ENCODE data around the gene SETD9. TPM values are rescaled to one million over a fixed set of nuclear protein-coding genes. Genes with fewer than 3 reads are reported as not detected.

SETD9 gene
- total and polyA plus RNA-seq, 4 donors: 3.1 to 10.1 (median 6.1) TPM

DNA sequence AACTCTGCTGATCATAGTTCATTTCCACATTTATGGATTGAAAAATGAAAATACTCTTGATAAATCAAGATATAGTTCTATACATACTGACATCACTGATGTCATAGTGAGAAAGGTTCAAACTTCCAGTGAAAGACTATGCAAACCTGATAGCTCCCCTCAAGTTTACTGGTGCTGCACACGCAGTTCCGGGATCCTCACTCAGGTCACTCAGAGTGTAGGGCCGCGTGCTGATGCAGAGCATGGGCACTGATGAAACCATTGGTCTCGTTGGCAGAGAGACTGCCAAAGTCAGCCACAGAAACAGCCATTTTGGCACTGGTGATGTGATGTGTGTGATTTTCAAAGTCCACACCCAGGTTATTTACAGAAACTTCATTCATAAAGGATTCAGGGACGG is 13.5 kb downstream of the SETD9 start:
- Histone ChIP-seq H3K27me3 (ENCODE audit: control insufficient read depth in 4 of 4, insufficient read depth in 4 of 4, low read length in 3 of 4) (no peaks in the 10 kb centered on the region), H3K36me3 (ENCODE audit: control insufficient read depth in 4 of 4, insufficient read depth in 3 of 4, low read depth in 1 of 4, low read length in 3 of 4) (peaks cover 5 to 36% (median 30%) of the 10 kb centered on the region in 4 donors)
- 96% methylated on average over 6 of the region's 6 CpGs for WGBS

DNA sequence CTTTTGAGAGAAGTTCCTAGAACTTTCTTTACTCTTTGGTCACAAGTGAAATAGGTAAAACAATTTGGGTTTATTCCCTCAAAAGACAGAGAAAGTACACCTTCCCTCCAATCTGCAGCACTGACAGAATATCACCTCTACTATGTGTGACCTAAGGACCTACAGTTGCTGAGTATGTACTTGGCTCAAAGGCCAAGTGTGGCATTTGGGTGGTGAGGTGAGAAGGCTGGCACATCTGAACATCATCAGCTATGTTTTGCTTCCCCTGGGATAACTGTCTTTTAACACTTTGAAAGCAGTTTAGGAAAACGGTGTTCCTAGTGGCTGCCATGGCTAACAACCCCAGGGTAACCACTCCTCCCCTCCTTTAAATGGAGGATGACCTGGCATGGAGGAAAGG is 24.9 kb downstream of the SETD9 start:
- H3K9me3 ChIP-seq (ENCODE audit: control insufficient read depth in 4 of 4, low read length in 3 of 4): no peaks in the 10 kb centered on the region
- no peak overlapping the region for H3K27ac ChIP-seq (ENCODE audit: low read depth in 1 of 2, low read length in 2 of 2)
- H3K9ac ChIP-seq (ENCODE audit: low read depth in 1 of 2, low read length in 2 of 2): no peak overlapping the region
- no peak overlapping the region for H3K4me3 ChIP-seq (ENCODE audit: low read depth in 1 of 3, low read length in 3 of 3)
- 92% methylated on average over 1 of the region's 1 CpG for WGBS
- H3K4me1 ChIP-seq (ENCODE audit: control insufficient read depth in 4 of 4, insufficient read depth in 4 of 4, low read length in 3 of 4): peaks cover 0 to 8% (median 2%) of the 10 kb centered on the region in 4 donors
- peaks cover 5 to 65% (median 48%) of the 10 kb centered on the region in 4 donors for H3K36me3 ChIP-seq (ENCODE audit: control insufficient read depth in 4 of 4, insufficient read depth in 3 of 4, low read depth in 1 of 4, low read length in 3 of 4)
- TF ChIP-seq, protein P1, sequence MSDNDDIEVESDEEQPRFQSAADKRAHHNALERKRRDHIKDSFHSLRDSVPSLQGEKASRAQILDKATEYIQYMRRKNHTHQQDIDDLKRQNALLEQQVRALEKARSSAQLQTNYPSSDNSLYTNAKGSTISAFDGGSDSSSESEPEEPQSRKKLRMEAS (IDR thresholded peaks at IDR 0.05): no peak
- TF ChIP-seq FOXA1 (IDR thresholded peaks at IDR 0.05): no peak
- TF ChIP-seq, protein P2, sequence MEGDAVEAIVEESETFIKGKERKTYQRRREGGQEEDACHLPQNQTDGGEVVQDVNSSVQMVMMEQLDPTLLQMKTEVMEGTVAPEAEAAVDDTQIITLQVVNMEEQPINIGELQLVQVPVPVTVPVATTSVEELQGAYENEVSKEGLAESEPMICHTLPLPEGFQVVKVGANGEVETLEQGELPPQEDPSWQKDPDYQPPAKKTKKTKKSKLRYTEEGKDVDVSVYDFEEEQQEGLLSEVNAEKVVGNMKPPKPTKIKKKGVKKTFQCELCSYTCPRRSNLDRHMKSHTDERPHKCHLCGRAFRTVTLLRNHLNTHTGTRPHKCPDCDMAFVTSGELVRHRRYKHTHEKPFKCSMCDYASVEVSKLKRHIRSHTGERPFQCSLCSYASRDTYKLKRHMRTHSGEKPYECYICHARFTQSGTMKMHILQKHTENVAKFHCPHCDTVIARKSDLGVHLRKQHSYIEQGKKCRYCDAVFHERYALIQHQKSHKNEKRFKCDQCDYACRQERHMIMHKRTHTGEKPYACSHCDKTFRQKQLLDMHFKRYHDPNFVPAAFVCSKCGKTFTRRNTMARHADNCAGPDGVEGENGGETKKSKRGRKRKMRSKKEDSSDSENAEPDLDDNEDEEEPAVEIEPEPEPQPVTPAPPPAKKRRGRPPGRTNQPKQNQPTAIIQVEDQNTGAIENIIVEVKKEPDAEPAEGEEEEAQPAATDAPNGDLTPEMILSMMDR (IDR thresholded peaks at IDR 0.05; ENCODE audit: low read depth, low read length, missing input control): no peak
- TF ChIP-seq HNF4A (conservative IDR thresholded peaks at IDR 0.05): no peak
- no peak for TF ChIP-seq GABPA (IDR thresholded peaks at IDR 0.05 in 1 of 2, conservative IDR thresholded peaks at IDR 0.05 in 1 of 2)
- TF ChIP-seq TAF1 (conservative IDR thresholded peaks at IDR 0.05): no peak
- TF ChIP-seq EGR1 (IDR thresholded peaks at IDR 0.05; ENCODE audit: low read depth in 2 of 2): no peak
- TF ChIP-seq NR2F2 (IDR thresholded peaks at IDR 0.05): no peak
- no peak for TF ChIP-seq RAD21 (IDR thresholded peaks at IDR 0.05)
- TF ChIP-seq JUND (IDR thresholded peaks at IDR 0.05): no peak
- TF ChIP-seq FOXA2 (IDR thresholded peaks at IDR 0.05): no peak
- TF ChIP-seq YY1 (IDR thresholded peaks at IDR 0.05): no peak
- TF ChIP-seq, protein P3, sequence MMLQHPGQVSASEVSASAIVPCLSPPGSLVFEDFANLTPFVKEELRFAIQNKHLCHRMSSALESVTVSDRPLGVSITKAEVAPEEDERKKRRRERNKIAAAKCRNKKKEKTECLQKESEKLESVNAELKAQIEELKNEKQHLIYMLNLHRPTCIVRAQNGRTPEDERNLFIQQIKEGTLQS (IDR thresholded peaks at IDR 0.05): no peak
- TF ChIP-seq HNF4G (IDR thresholded peaks at IDR 0.05): no peak
- no peak for TF ChIP-seq RXRA (IDR thresholded peaks at IDR 0.05)
- H3K27me3 ChIP-seq (ENCODE audit: control insufficient read depth in 4 of 4, insufficient read depth in 4 of 4, low read length in 3 of 4): no peaks in the 10 kb centered on the region
- DNase-seq (ENCODE audit: low spot score): no peak

More for the DNA sequence above, 13.5 kb downstream of the SETD9 start:
- TF ChIP-seq GABPA (IDR thresholded peaks at IDR 0.05 in 1 of 2, conservative IDR thresholded peaks at IDR 0.05 in 1 of 2): no peak
- no peak for TF ChIP-seq HNF4G (IDR thresholded peaks at IDR 0.05)
- TF ChIP-seq, protein P4, sequence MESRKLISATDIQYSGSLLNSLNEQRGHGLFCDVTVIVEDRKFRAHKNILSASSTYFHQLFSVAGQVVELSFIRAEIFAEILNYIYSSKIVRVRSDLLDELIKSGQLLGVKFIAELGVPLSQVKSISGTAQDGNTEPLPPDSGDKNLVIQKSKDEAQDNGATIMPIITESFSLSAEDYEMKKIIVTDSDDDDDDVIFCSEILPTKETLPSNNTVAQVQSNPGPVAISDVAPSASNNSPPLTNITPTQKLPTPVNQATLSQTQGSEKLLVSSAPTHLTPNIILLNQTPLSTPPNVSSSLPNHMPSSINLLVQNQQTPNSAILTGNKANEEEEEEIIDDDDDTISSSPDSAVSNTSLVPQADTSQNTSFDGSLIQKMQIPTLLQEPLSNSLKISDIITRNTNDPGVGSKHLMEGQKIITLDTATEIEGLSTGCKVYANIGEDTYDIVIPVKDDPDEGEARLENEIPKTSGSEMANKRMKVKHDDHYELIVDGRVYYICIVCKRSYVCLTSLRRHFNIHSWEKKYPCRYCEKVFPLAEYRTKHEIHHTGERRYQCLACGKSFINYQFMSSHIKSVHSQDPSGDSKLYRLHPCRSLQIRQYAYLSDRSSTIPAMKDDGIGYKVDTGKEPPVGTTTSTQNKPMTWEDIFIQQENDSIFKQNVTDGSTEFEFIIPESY (IDR thresholded peaks at IDR 0.05): no peak
- no peak for TF ChIP-seq RXRA (IDR thresholded peaks at IDR 0.05)
- TF ChIP-seq FOXA2 (IDR thresholded peaks at IDR 0.05): no peak
- TF ChIP-seq NR2F2 (IDR thresholded peaks at IDR 0.05): no peak
- TF ChIP-seq, protein P5, sequence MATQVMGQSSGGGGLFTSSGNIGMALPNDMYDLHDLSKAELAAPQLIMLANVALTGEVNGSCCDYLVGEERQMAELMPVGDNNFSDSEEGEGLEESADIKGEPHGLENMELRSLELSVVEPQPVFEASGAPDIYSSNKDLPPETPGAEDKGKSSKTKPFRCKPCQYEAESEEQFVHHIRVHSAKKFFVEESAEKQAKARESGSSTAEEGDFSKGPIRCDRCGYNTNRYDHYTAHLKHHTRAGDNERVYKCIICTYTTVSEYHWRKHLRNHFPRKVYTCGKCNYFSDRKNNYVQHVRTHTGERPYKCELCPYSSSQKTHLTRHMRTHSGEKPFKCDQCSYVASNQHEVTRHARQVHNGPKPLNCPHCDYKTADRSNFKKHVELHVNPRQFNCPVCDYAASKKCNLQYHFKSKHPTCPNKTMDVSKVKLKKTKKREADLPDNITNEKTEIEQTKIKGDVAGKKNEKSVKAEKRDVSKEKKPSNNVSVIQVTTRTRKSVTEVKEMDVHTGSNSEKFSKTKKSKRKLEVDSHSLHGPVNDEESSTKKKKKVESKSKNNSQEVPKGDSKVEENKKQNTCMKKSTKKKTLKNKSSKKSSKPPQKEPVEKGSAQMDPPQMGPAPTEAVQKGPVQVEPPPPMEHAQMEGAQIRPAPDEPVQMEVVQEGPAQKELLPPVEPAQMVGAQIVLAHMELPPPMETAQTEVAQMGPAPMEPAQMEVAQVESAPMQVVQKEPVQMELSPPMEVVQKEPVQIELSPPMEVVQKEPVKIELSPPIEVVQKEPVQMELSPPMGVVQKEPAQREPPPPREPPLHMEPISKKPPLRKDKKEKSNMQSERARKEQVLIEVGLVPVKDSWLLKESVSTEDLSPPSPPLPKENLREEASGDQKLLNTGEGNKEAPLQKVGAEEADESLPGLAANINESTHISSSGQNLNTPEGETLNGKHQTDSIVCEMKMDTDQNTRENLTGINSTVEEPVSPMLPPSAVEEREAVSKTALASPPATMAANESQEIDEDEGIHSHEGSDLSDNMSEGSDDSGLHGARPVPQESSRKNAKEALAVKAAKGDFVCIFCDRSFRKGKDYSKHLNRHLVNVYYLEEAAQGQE (IDR thresholded peaks at IDR 0.05): no peak
- no peak for TF ChIP-seq FOXA1 (IDR thresholded peaks at IDR 0.05)
- TF ChIP-seq, protein P3 (IDR thresholded peaks at IDR 0.05): no peak
- TF ChIP-seq HNF4A (conservative IDR thresholded peaks at IDR 0.05): no peak
- TF ChIP-seq YY1 (IDR thresholded peaks at IDR 0.05): no peak
- TF ChIP-seq SP1 (IDR thresholded peaks at IDR 0.05): no peak
- TF ChIP-seq, protein P1 (IDR thresholded peaks at IDR 0.05): no peak
- no peak for TF ChIP-seq JUND (IDR thresholded peaks at IDR 0.05)
- peaks cover 2 to 9% (median 7%) of the 10 kb centered on the region in 4 donors for H3K4me1 ChIP-seq (ENCODE audit: control insufficient read depth in 4 of 4, insufficient read depth in 4 of 4, low read length in 3 of 4)
- no peak overlapping the region for H3K27ac ChIP-seq (ENCODE audit: low read depth in 1 of 2, low read length in 2 of 2)
- no peak for DNase-seq (ENCODE audit: low spot score)
- H3K9ac ChIP-seq (ENCODE audit: low read depth in 1 of 2, low read length in 2 of 2): no peak overlapping the region
- no peaks in the 10 kb centered on the region for H3K9me3 ChIP-seq (ENCODE audit: control insufficient read depth in 4 of 4, low read length in 3 of 4)
- H3K4me3 ChIP-seq (ENCODE audit: low read depth in 1 of 3, low read length in 3 of 3): no peak overlapping the region

Measured in liver (tissue), 9 donors.